SK-N-SH (cell line): Measurements from ENCODE around the gene AHDC1.

Experiments used
- CHD2 ChIP-seq: fragments of 150-350 bp; IDR thresholded peaks from 2 replicates; pipeline ENCODE4 v1.6.1; 2018; ENCODE audit warnings: low read length; ENCODE audit not compliant: partially characterized antibody
- EP300 ChIP-seq, 2 experiments: IDR thresholded peaks; 2 replicates each; pipeline versions ENCODE4 v1.4.0 to v1.6.1; 2012; ENCODE audit warnings: borderline replicate concordance in 1 of 2, low read depth in 1 of 2, low read length in 1 of 2
- EZH2phosphoT487 ChIP-seq: fragments of 200-600 bp; sonication (generic); IDR thresholded peaks from 2 replicates; pipeline ENCODE4 v1.6.1; 2017; ENCODE audit warnings: low read depth, mixed run types, mild to moderate bottlenecking, antibody characterized with exemption, moderate library complexity, borderline replicate concordance
- FOXM1 ChIP-seq: IDR thresholded peaks from 2 replicates; pipeline ENCODE4 v1.4.0; 2012; ENCODE audit warnings: low read depth, mild to moderate bottlenecking
- MAX ChIP-seq: IDR thresholded peaks from 2 replicates; pipeline ENCODE4 v1.4.0; 2012; ENCODE audit warnings: low read depth
- NFIC ChIP-seq: IDR thresholded peaks from 2 replicates; pipeline ENCODE4 v1.4.0; 2012; ENCODE audit warnings: borderline replicate concordance
- NRF1 ChIP-seq: IDR thresholded peaks from 2 replicates; pipeline ENCODE4 v1.6.1; 2012; ENCODE audit warnings: low read depth, mild to moderate bottlenecking, low read length
- POLR2AphosphoS5 ChIP-seq: IDR thresholded peaks from 2 replicates; pipeline ENCODE4 v1.6.1; 2012; ENCODE audit warnings: low read depth, low read length
- RFX5 ChIP-seq: IDR thresholded peaks from 2 replicates; pipeline ENCODE4 v1.6.1; 2012; ENCODE audit warnings: mild to moderate bottlenecking, improper control_type of control experiment, low read length
- TAF1 ChIP-seq: IDR thresholded peaks from 2 replicates; pipeline ENCODE4 v1.6.1; 2012; ENCODE audit warnings: low read depth, mild to moderate bottlenecking, low read length, moderate library complexity, borderline replicate concordance
- TF ChIP-seq, protein P1 (sequence below): fragments of 200-600 bp; sonication (generic); IDR thresholded peaks from 2 replicates; pipeline ENCODE4 v1.6.1; 2017; ENCODE audit warnings: antibody characterized with exemption, mild to moderate bottlenecking, moderate library complexity
- TF ChIP-seq, protein P2 (sequence below): fragments of 150-350 bp; IDR thresholded peaks from 2 replicates; pipeline ENCODE4 v1.6.1; 2017; ENCODE audit warnings: antibody characterized with exemption, low read length, low read depth, borderline replicate concordance
- TF ChIP-seq, protein P3 (sequence below): IDR thresholded peaks from 2 replicates; pipeline ENCODE4 v1.4.0; 2012; ENCODE audit warnings: low read depth, borderline replicate concordance

DNA sequence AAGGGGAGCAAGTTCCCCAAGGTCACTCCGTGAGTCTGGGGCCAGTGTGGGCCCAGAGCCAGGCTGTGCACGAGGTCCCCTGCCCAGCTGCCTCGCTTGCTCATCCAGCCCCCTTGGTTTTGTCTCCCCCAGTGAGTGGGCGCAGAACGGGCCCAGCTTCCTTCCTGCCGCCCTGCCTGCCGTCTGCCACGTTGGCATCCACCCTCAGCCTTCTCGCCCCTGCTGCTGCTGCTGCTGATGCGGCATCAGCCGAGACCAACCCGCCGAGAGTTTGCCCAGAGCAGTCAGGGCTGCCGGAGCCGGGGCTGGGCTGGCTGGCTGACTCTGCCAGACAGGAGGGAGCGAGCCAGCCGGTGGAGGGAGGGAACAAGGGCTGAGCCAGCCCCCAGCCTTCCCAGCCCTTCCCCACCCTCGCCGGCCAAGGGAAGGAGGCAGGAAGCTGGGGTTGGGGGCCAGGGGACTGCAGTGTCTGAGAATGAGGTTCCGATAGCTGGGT lies 82.6 kb downstream of the AHDC1 start:
- TF ChIP-seq POLR2AphosphoS5 (no peak), FOXM1 (no peak), CHD2 (no peak), EP300 (IDR thresholded peaks at IDR 0.05; ENCODE audit: borderline replicate concordance in 1 of 2, low read depth in 1 of 2, low read length in 1 of 2) (no peak), EZH2phosphoT487 (no peak), NRF1 (no peak), RFX5 (no peak), MAX (no peak), NFIC (no peak), TAF1 (no peak)
- TF ChIP-seq, protein P1, sequence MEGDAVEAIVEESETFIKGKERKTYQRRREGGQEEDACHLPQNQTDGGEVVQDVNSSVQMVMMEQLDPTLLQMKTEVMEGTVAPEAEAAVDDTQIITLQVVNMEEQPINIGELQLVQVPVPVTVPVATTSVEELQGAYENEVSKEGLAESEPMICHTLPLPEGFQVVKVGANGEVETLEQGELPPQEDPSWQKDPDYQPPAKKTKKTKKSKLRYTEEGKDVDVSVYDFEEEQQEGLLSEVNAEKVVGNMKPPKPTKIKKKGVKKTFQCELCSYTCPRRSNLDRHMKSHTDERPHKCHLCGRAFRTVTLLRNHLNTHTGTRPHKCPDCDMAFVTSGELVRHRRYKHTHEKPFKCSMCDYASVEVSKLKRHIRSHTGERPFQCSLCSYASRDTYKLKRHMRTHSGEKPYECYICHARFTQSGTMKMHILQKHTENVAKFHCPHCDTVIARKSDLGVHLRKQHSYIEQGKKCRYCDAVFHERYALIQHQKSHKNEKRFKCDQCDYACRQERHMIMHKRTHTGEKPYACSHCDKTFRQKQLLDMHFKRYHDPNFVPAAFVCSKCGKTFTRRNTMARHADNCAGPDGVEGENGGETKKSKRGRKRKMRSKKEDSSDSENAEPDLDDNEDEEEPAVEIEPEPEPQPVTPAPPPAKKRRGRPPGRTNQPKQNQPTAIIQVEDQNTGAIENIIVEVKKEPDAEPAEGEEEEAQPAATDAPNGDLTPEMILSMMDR: no peak
- TF ChIP-seq, protein P2, sequence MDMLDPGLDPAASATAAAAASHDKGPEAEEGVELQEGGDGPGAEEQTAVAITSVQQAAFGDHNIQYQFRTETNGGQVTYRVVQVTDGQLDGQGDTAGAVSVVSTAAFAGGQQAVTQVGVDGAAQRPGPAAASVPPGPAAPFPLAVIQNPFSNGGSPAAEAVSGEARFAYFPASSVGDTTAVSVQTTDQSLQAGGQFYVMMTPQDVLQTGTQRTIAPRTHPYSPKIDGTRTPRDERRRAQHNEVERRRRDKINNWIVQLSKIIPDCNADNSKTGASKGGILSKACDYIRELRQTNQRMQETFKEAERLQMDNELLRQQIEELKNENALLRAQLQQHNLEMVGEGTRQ: no peak
- TF ChIP-seq, protein P3, sequence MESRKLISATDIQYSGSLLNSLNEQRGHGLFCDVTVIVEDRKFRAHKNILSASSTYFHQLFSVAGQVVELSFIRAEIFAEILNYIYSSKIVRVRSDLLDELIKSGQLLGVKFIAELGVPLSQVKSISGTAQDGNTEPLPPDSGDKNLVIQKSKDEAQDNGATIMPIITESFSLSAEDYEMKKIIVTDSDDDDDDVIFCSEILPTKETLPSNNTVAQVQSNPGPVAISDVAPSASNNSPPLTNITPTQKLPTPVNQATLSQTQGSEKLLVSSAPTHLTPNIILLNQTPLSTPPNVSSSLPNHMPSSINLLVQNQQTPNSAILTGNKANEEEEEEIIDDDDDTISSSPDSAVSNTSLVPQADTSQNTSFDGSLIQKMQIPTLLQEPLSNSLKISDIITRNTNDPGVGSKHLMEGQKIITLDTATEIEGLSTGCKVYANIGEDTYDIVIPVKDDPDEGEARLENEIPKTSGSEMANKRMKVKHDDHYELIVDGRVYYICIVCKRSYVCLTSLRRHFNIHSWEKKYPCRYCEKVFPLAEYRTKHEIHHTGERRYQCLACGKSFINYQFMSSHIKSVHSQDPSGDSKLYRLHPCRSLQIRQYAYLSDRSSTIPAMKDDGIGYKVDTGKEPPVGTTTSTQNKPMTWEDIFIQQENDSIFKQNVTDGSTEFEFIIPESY: no peak
